Stomach (tissue), 9 donors: ENCODE measurements around the gene SORCS2. TPM values are rescaled to one million over a fixed set of nuclear protein-coding genes. Genes with fewer than 3 reads are reported as not detected.

Experiments used
- DNase-seq, 2 donors: peaks; one replicate each; pipeline versions ENCODE4 v3.0.0 to v3.0.0-alpha.2; 2013 to 2019
- H3K27ac ChIP-seq, 5 donors: fragments of 200-600 bp in 4 of 5; sonication (generic) in 4 of 5; one replicate each; pipeline ENCODE4 v1.5.1; 2013 to 2019; ENCODE audit warnings: mild to moderate bottlenecking in 1 of 5, moderate library complexity in 1 of 5
- H3K27me3 ChIP-seq, 3 donors: fragments of 200-600 bp; sonication (generic); one replicate each; pipeline ENCODE4 v1.5.1; 2017 to 2019; ENCODE audit warnings: mixed run types in 1 of 3
- H3K36me3 ChIP-seq, 4 donors: fragments of 200-600 bp; sonication (generic); 1 replicate in 3 of 4; 2 replicates in 1 of 4; pipeline ENCODE4 v1.5.1; 2016 to 2019
- H3K4me1 ChIP-seq, 4 donors: fragments of 200-600 bp; sonication (generic); one replicate each; pipeline ENCODE4 v1.5.1; 2016 to 2019
- H3K4me3 ChIP-seq, 4 donors: fragments of 200-600 bp; sonication (generic) in 3 of 4; one replicate each; pipeline ENCODE4 v1.5.1; 2016 to 2019; ENCODE audit warnings: mild to moderate bottlenecking in 1 of 4
- H3K9me3 ChIP-seq, 4 donors: fragments of 200-600 bp; sonication (generic); one replicate each; pipeline ENCODE4 v1.5.1; 2016 to 2019
- CTCF ChIP-seq, 7 experiments: fragments of 450-650 bp in 4 of 7; fragments of 200-600 bp in 3 of 7; sonication (generic) in 3 of 7; IDR thresholded peaks; one replicate each; pipeline ENCODE4 v1.5.1; 2016 to 2019; ENCODE audit warnings: antibody characterized with exemption in 7 of 7, control low read depth in 2 of 7, mild to moderate bottlenecking in 1 of 7
- EP300 ChIP-seq: sonication (generic); formaldehyde crosslinking; IDR thresholded peaks from one replicate; pipeline ENCODE4 v1.6.1; 2017; ENCODE audit warnings: antibody characterized with exemption
- POLR2A ChIP-seq, 4 donors: fragments of 450-650 bp; IDR thresholded peaks; one replicate each; pipeline ENCODE4 v1.6.1; 2016; ENCODE audit warnings: antibody characterized with exemption in 4 of 4, control low read depth in 2 of 4, mild to moderate bottlenecking in 1 of 4, moderate library complexity in 1 of 4
- POLR2AphosphoS5 ChIP-seq, 3 donors: sonication (generic); formaldehyde crosslinking; IDR thresholded peaks; one replicate each; pipeline ENCODE4 v1.6.1; 2016; ENCODE audit warnings: antibody characterized with exemption in 3 of 3
- whole genome bisulfite sequencing, 5 donors: extraction: QIAGEN DNeasy Blood & Tissue Kit in 3 of 5; methylation state at CpG; one replicate each; pipeline versions ENCODE4 v1.1.5 to v1.1.7; 2013 to 2018; 5-methylcytosine and 5-hydroxymethylcytosine counted together
- intact Hi-C: fragments of 100-400 bp; cut with DNase I; formaldehyde crosslinking; loops from one replicate; pipeline ENCODE4 v1.15.1; 2023; ENCODE audit warnings: low total_unique reads
- polyA plus RNA-seq, 3 donors: library from polyadenylated mRNA; stranded (reverse); fragments of 200-250 nt; gene quantifications; one replicate each; pipeline ENCODE4 v1.2.3, GENCODE V29; 2013
- total RNA-seq, 5 donors: library from RNA; depleted of rRNA; stranded (reverse); fragments of >200 nt; gene quantifications; one replicate each; pipeline versions ENCODE4 v1.1.0 to v1.2.3, GENCODE V29; 2014 to 2016
- donor health status: healthy with polysubstance abuse.
- donor health status: Bipolar disorder and iron deficiency.
- donor health status: healthy.

SORCS2 gene
- total and polyA plus RNA-seq, 8 donors, result under 0.01 to 13.0 (median 0.50) TPM; not detected in 1

DNA sequence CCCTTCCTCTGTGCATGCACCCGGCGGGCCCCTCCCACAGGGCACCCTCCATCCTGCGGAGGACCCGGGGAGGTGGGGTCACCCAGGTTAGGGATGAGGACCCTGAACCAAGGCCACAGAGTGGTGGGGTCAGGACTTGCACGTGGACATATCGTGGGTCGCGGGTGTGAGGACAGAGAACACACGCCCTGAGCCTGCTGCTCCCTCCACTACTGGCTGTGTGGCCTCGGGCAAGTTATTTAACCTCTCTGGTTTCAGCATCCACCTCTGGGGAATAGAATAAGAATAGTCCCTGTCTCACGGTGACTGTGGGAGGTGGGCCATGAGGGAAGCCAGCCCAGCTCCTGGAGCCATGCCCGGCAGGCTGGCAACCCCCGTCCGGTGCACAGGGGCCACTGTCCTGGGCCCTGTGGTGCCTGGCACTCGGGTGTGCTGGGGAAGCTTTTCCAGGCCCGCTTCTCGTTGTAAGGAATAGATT is 237.3 kb downstream of the SORCS2 start:
- no peak overlapping the region for H3K4me3 ChIP-seq
- TF ChIP-seq EP300 (no peak), CTCF (IDR thresholded peaks at IDR 0.05) (no peak), POLR2A (IDR thresholded peaks at IDR 0.05) (no peak), POLR2AphosphoS5 (IDR thresholded peaks at IDR 0.05) (no peak)
- H3K9me3 ChIP-seq, result no peaks in the 10 kb centered on the region
- H3K27ac ChIP-seq, result no peak overlapping the region
- no peaks in the 10 kb centered on the region for H3K36me3 ChIP-seq
- peaks cover 0 to 9% (median 0%) of the 10 kb centered on the region in 3 donors for H3K27me3 ChIP-seq
- H3K4me1 ChIP-seq, result peaks cover 0 to 6% (median under 1%) of the 10 kb centered on the region in 4 donors
- DNase-seq, result peak in 1 of 2 donors; percentile 17
- 74 to 82% (median 79%) methylated on average over 16 to 17 of the region's 17 CpGs for WGBS, 5 donors
- intact Hi-C loops, result no loop called here

DNA sequence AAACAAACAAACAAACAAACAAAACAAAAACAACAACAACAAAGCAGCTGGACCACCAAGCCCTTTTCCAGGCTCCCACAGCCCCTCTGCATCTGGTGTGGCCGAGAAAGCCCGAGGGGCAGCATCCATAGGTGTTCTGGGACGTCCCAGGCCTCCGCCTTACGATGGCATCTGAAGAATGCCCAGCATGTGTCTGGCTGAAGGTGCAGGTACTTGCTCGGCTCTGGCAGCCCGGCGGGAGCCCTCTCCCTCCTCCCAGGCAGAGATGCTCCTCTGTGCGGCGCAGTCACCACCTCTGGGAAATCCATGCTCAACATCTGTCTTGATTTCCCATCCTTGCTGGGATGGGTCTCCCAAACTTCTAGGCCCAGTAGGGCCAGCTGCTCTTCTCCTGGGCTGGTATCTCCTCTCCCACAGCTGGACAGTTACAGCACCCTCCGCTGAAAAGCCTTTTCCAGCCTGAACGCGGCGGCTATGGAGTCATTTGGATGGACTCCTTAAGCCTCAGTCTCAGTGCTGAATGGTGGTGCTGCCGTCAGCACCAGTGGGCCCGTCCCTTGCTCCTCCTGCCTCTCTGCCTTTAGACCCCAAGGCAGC is 238.1 kb downstream of the SORCS2 start:
- TF ChIP-seq EP300 (no peak), CTCF (IDR thresholded peaks at IDR 0.05) (no peak), POLR2A (IDR thresholded peaks at IDR 0.05) (no peak), POLR2AphosphoS5 (IDR thresholded peaks at IDR 0.05) (no peak)
- Histone ChIP-seq H3K36me3 (no peaks in the 10 kb centered on the region), H3K4me1 (peaks cover 0 to 14% (median 9%) of the 10 kb centered on the region in 4 donors), H3K27me3 (peaks cover 0 to 9% (median 0%) of the 10 kb centered on the region in 3 donors), H3K9me3 (no peaks in the 10 kb centered on the region), H3K4me3 (no peak overlapping the region), H3K27ac (no peak overlapping the region)
- 52 to 62% (median 60%) methylated on average over 15 to 16 of the region's 16 CpGs for WGBS, 5 donors
- intact Hi-C loops, result no loop called here
- peak in 1 of 2 donors; percentile 24 for DNase-seq

- Histone ChIP-seq H3K9me3 (no peaks in the 10 kb centered on the region), H3K27me3 (peaks cover 0 to 9% (median 0%) of the 10 kb centered on the region in 3 donors), H3K4me1 (peaks cover 0 to 20% (median 12%) of the 10 kb centered on the region in 4 donors), H3K4me3 (no peak overlapping the region), H3K36me3 (no peaks in the 10 kb centered on the region), H3K27ac (peak overlapping the region in 1 of 5 donors; percentile 37)
- peak in 1 of 2 donors; percentile 17 for DNase-seq
- TF ChIP-seq POLR2A (IDR thresholded peaks at IDR 0.05) (no peak), EP300 (no peak), POLR2AphosphoS5 (IDR thresholded peaks at IDR 0.05) (no peak), CTCF (IDR thresholded peaks at IDR 0.05) (no peak)
- intact Hi-C loops, result no loop called here
- WGBS, 5 donors, result 61 to 92% (median 71%) methylated on average over 6 to 17 of the region's 17 CpGs
Observed at GRCh38 chr4:7430965-7431695, 238.8 kb downstream of the SORCS2 start.

- no peaks in the 10 kb centered on the region for H3K9me3 ChIP-seq
- TF ChIP-seq POLR2AphosphoS5 (IDR thresholded peaks at IDR 0.05) (no peak), CTCF (IDR thresholded peaks at IDR 0.05) (no peak), POLR2A (IDR thresholded peaks at IDR 0.05) (no peak), EP300 (no peak)
- WGBS, 5 donors, result 65 to 84% (median 69%) methylated on average over 22 to 27 of the region's 27 CpGs
- intact Hi-C loops, result no loop called here
- no peaks in the 10 kb centered on the region for H3K36me3 ChIP-seq
- peak overlapping the region in 2 of 4 donors; percentile 0 to 23 for H3K4me3 ChIP-seq
- peak; percentile 68 to 78 for DNase-seq
- peak overlapping the region in 1 of 5 donors; percentile 37 for H3K27ac ChIP-seq
- peaks cover 0 to 9% (median 0%) of the 10 kb centered on the region in 3 donors for H3K27me3 ChIP-seq
- peaks cover 0 to 20% (median 14%) of the 10 kb centered on the region in 4 donors for H3K4me1 ChIP-seq
Observed at GRCh38 chr4:7431696-7432530, 239.6 kb downstream of the SORCS2 start.
